Progenitor cell of endocrine pancreas (in vitro differentiated cells): ENCODE measurements around the gene KLHL10. TPM values are rescaled to one million over a fixed set of nuclear protein-coding genes. Genes with fewer than 3 reads are reported as not detected.

Source experiments
- DNase-seq: peaks from one replicate; pipeline ENCODE4 v3.0.0; 2021; ENCODE audit warnings: low spot score; ENCODE audit not compliant: unreplicated experiment
- H3K27ac Mint-ChIP-seq: 2 replicates; pipeline ENCODE4 v1.8.0; 2021; ENCODE audit warnings: mild to moderate bottlenecking, moderate library complexity, mixed read lengths
- H3K27me3 Mint-ChIP-seq: 2 replicates; pipeline ENCODE4 v1.8.0; 2021; ENCODE audit warnings: mixed read lengths
- H3K36me3 Mint-ChIP-seq: 2 replicates; pipeline ENCODE4 v1.8.0; 2022; ENCODE audit warnings: mixed read lengths; ENCODE audit not compliant: insufficient read depth
- H3K4me1 Mint-ChIP-seq: 2 replicates; pipeline ENCODE4 v1.8.0; 2021; ENCODE audit warnings: low read depth, mixed read lengths
- H3K4me3 Mint-ChIP-seq: 2 replicates; pipeline ENCODE4 v1.8.0; 2021; ENCODE audit warnings: low read depth, mild to moderate bottlenecking, moderate library complexity, mixed read lengths
- H3K9me3 Mint-ChIP-seq: 2 replicates; pipeline ENCODE4 v1.8.0; 2021; ENCODE audit warnings: low read depth, mixed read lengths
- total RNA-seq: library from RNA; stranded (reverse); gene quantifications from 2 replicates; pipeline ENCODE4 v1.2.1, GENCODE V29; 2021
- TF ChIP-seq, protein P1 (sequence below): fragments of 200-600 bp; sonication (generic); IDR thresholded peaks from one replicate; pipeline ENCODE4 v1.5.0; 2021; ENCODE audit warnings: antibody characterized with exemption, mild to moderate bottlenecking; ENCODE audit not compliant: unreplicated experiment

Gene KLHL10
- total RNA-seq, 1 donor from 2014 or later, result not detected

DNA sequence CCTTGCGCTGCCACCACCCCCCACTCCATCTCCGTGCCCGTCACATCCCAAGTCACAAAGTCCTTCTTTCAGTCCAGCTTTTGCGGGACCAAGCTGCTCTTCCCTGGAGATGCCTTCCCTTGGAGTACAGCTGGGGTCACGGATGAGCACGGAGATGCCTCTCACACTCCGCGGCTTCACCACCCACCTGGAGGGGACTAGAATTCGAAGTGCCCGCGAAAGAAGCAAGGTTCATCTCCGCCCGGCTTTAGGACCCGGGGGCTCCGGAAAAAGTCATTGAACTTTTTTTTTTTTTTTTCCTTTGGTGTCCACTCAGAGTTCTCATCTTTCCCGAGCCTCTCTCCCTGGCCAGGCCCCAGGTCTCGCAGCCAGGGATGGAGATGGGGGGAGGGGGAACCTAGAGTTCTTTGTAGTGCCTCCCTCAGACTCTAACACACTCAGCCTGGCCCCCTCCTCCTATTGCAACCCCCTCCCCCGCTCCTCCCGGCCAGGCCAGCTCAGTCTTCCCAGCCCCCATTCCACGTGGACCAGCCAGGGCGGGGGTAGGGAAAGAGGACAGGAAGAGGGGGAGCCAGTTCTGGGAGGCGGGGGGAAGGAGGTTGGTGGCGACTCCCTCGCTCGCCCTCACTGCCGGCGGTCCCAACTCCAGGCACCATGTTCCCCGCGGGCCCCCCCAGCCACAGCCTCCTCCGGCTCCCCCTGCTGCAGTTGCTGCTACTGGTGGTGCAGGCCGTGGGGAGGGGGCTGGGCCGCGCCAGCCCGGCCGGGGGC lies 25.1 kb upstream of the KLHL10 start, which contains the start of gene FKBP10:
TSS of gene FKBP10 (plus strand) at position 624 of the 771 bp plus-strand sequence. CDS start at position 655, 31 bp downstream.
- no peaks in the 10 kb centered on the region for H3K9me3 Mint-ChIP-seq
- peaks cover 19% of the 10 kb centered on the region for H3K4me1 Mint-ChIP-seq
- peak; percentile 67 for DNase-seq

DNA sequence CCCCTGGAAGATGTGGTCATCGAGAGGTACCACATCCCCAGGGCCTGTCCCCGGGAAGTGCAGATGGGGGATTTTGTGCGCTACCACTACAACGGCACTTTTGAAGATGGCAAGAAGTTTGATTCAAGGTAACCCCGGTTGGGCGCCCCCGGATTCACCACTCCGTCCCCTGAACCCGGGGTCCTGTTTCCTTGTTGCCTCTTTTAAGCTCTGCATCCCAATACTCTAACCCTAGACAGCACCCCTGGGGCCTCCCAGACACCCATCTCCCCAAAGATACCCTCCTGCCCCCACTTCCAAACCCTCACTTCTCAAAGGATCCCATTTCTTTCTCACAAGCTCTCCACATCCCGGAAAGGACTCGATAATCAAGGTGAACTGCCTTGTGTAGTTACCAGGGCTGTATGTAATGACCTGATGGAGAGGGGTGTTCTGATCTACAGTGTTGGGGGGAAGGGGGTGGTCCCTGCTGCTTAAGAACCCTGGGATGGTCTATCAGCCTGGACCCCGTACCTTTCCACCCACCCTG lies 24.4 kb upstream of the KLHL10 start:
- H3K27me3 Mint-ChIP-seq, result no peaks in the 10 kb centered on the region
- H3K9me3 Mint-ChIP-seq, result no peaks in the 10 kb centered on the region
- H3K4me1 Mint-ChIP-seq, result peaks cover 19% of the 10 kb centered on the region
- H3K27ac Mint-ChIP-seq, result peak overlapping the region; percentile 86
- DNase-seq, result no peak
- H3K36me3 Mint-ChIP-seq, result peaks cover 5% of the 10 kb centered on the region
- TF ChIP-seq, protein P1, sequence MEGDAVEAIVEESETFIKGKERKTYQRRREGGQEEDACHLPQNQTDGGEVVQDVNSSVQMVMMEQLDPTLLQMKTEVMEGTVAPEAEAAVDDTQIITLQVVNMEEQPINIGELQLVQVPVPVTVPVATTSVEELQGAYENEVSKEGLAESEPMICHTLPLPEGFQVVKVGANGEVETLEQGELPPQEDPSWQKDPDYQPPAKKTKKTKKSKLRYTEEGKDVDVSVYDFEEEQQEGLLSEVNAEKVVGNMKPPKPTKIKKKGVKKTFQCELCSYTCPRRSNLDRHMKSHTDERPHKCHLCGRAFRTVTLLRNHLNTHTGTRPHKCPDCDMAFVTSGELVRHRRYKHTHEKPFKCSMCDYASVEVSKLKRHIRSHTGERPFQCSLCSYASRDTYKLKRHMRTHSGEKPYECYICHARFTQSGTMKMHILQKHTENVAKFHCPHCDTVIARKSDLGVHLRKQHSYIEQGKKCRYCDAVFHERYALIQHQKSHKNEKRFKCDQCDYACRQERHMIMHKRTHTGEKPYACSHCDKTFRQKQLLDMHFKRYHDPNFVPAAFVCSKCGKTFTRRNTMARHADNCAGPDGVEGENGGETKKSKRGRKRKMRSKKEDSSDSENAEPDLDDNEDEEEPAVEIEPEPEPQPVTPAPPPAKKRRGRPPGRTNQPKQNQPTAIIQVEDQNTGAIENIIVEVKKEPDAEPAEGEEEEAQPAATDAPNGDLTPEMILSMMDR, result no peak
- H3K4me3 Mint-ChIP-seq, result peak overlapping the region; percentile 91

More for the DNA sequence above, 25.1 kb upstream of the KLHL10 start, which contains the start of gene FKBP10:
- Mint-ChIP-seq H3K27ac (peak within 1 kb of the TSS; percentile 95), H3K4me3 (peak within 1 kb of the TSS; percentile 91), H3K36me3 (peaks cover 3% of the 10 kb centered on the region), H3K27me3 (no peaks in the 10 kb centered on the region)
- TF ChIP-seq, protein P1, result peak; percentile 10

DNA sequence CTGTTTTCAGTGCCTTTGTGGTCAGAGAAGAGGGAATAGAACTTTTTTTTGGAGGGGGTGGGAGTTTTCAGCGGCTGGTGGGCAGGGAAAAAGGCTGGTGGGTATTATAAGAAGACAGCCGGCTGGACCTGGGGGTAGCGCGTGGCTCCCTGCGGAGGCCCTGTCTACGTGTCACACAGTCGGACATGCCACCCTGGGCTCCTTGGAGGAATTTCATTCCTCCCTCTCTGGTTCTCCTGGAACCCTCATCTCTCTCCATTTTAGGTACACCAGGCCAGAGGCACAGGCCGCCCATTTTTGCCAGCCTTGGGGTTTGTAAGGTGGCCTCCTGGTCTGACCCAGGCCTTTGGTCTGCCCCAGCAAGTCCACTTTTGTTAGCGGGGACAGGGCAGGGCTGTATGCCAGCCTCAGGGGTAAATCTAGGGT lies 23.9 kb upstream of the KLHL10 start:
- Mint-ChIP-seq H3K4me1 (peaks cover 19% of the 10 kb centered on the region), H3K27ac (peak overlapping the region; percentile 86), H3K4me3 (peak overlapping the region; percentile 91), H3K36me3 (peaks cover 5% of the 10 kb centered on the region), H3K9me3 (no peaks in the 10 kb centered on the region), H3K27me3 (no peaks in the 10 kb centered on the region)
- DNase-seq, result no peak
- TF ChIP-seq, protein P1, result no peak

DNA sequence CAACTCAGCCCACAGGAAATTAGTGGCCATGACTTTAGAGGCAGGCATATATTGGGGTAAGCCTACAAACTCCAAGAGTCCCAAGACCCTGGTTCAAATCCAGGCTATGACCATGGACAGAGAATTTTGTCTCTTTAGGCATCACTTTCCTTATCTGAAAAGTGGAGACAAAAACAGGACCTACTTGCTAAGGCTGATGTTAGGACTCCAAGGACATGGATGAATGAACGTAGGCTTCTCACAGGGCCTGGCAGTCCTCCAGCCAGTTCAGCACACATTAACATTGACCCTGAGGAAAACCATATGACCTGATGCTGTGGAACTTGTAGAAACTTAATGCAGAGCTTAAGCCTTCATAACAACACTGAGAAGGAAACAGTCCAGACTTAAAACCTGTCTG lies 23.4 kb upstream of the KLHL10 start:
- Mint-ChIP-seq H3K9me3 (no peaks in the 10 kb centered on the region), H3K27me3 (no peaks in the 10 kb centered on the region), H3K27ac (no peak overlapping the region), H3K4me3 (peak overlapping the region; percentile 91), H3K36me3 (peaks cover 5% of the 10 kb centered on the region), H3K4me1 (peaks cover 19% of the 10 kb centered on the region)
- TF ChIP-seq, protein P1, result no peak
- no peak for DNase-seq

DNA sequence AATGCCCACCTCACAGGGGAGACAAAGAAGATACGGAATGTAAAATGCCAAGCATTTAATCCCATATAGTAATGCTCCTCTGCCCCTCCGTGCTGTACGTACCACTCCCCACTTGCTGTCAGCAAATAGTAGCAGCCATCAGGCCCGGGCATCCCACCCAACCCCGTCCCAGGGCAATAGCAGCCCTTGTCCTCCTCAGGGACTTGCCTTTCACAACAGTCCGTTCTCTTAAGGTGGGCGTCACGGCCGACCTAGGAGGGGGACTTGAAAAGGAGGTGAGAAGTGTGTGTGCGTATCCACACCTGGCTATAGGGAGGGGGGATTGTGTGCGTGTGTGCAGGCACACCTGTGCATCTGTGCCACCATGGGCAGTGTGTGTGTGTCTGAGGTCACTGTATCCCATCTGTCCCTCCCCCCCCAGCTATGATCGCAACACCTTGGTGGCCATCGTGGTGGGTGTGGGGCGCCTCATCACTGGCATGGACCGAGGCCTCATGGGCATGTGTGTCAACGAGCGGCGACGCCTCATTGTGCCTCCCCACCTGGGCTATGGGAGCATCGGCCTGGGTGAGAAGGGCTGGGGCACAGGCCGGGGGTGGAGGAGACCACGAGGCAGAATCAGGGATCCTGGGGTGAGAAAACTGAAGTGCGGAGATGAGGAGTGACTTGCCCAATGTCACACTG lies 20.8 kb upstream of the KLHL10 start:
- TF ChIP-seq, protein P1, result no peak
- Mint-ChIP-seq H3K4me3 (no peak overlapping the region), H3K9me3 (no peaks in the 10 kb centered on the region), H3K27me3 (no peaks in the 10 kb centered on the region), H3K27ac (no peak overlapping the region), H3K4me1 (peaks cover 9% of the 10 kb centered on the region), H3K36me3 (peaks cover 2% of the 10 kb centered on the region)
- no peak for DNase-seq
